SU-DHL-6 (cell line): ENCODE measurements around the gene ISG20L2.

ENCODE experiments used
- H2AFZ ChIP-seq: fragments of 200-600 bp; sonication (generic); 2 replicates; pipeline ENCODE4 v1.6.1; 2014; ENCODE audit warnings: low read depth, mild to moderate bottlenecking, moderate library complexity, mixed read lengths, antibody characterized with exemption, low read length; ENCODE audit not compliant: severe bottlenecking
- H3F3A ChIP-seq: fragments of 200-600 bp; shearing (Covaris generic); 2 replicates; pipeline ENCODE4 v1.6.0; 2016; ENCODE audit warnings: antibody characterized with exemption, mild to moderate bottlenecking; ENCODE audit not compliant: insufficient read depth
- H3K27ac ChIP-seq: fragments of 200-600 bp; sonication (generic); 2 replicates; pipeline ENCODE4 v1.5.1; 2016; ENCODE audit warnings: low read depth, mild to moderate bottlenecking, low read length, moderate library complexity, mixed read lengths
- H3K27me3 ChIP-seq: fragments of 200-600 bp; sonication (generic), shearing (Covaris generic); 2 replicates; pipeline ENCODE4 v1.6.0; 2014; ENCODE audit warnings: mild to moderate bottlenecking, low read length
- H3K36me3 ChIP-seq: fragments of 200-600 bp; sonication (generic); 2 replicates; pipeline ENCODE4 v1.6.1; 2014; ENCODE audit warnings: mild to moderate bottlenecking, low read length, mixed read lengths
- H3K4me2 ChIP-seq: fragments of 300-600, 200-600 bp; shearing (Covaris generic), sonication (generic); 2 replicates; pipeline ENCODE4 v1.6.0; 2014; ENCODE audit warnings: low read length, low read depth, mild to moderate bottlenecking; ENCODE audit not compliant: poor library complexity, severe bottlenecking
- H3K4me3 ChIP-seq: fragments of 200-600 bp; sonication (generic); 2 replicates; pipeline ENCODE4 v1.5.1; 2014; ENCODE audit warnings: antibody characterized with exemption, low read length, mild to moderate bottlenecking, mixed read lengths; ENCODE audit not compliant: insufficient read depth, poor library complexity, severe bottlenecking
- H3K79me2 ChIP-seq: fragments of 200-600 bp; sonication (generic); 2 replicates; pipeline ENCODE4 v1.6.1; 2014; ENCODE audit warnings: mild to moderate bottlenecking, low read length, moderate library complexity; ENCODE audit not compliant: insufficient read depth
- H3K9ac ChIP-seq: fragments of 200-600 bp; sonication (generic); 2 replicates; pipeline ENCODE4 v1.7.0; 2014; ENCODE audit warnings: mild to moderate bottlenecking, low read length
- H3K9me2 ChIP-seq: fragments of 200-600 bp; sonication (generic); replicated peaks from 2 replicates; pipeline ENCODE4 v1.6.1; 2014; ENCODE audit warnings: low read length; ENCODE audit not compliant: insufficient read depth
- H3K9me3 ChIP-seq: fragments of 200-600 bp; sonication (generic); 2 replicates; pipeline ENCODE4 v1.6.1; 2014; ENCODE audit warnings: low read length, mixed read lengths; ENCODE audit not compliant: insufficient read depth
- H4K20me1 ChIP-seq: fragments of 200-600 bp; sonication (generic); 2 replicates; pipeline ENCODE4 v1.6.1; 2014; ENCODE audit warnings: low read depth, mild to moderate bottlenecking, antibody characterized with exemption, low read length, moderate library complexity, mixed read lengths
- EZH2phosphoT487 ChIP-seq: fragments of 200-600 bp; sonication (generic), shearing (Covaris generic); conservative IDR thresholded peaks from 2 replicates; pipeline ENCODE4 v1.6.1; 2018; ENCODE audit warnings: mild to moderate bottlenecking, antibody characterized with exemption, low read length, moderate library complexity, mixed read lengths
- TF ChIP-seq, protein P1 (sequence below): fragments of 200-600 bp; sonication (generic); IDR thresholded peaks from one replicate; pipeline ENCODE4 v1.5.1; 2017; ENCODE audit warnings: antibody characterized with exemption, mild to moderate bottlenecking, low read length, moderate library complexity; ENCODE audit not compliant: insufficient read depth, poor library complexity, severe bottlenecking

ISG20L2 gene

GRCh38 chr1:156676820-156677615, 51.5 kb downstream of the ISG20L2 start, which contains the start of gene NES:
TSS of gene NES (minus strand) at chr1:156677407. CDS start at chr1:156677264, 143 bp downstream.
- no peak within 1 kb of the TSS for H3K4me3 ChIP-seq
- H3K9me3 ChIP-seq = no peaks in the 10 kb centered on the region
- H3K4me2 ChIP-seq = no peak within 1 kb of the TSS
- no peaks in the 10 kb centered on the region for H3K9me2 ChIP-seq
- no peak within 1 kb of the TSS for H2AFZ ChIP-seq
- H3F3A ChIP-seq = no peaks in the 10 kb centered on the region
- H3K79me2 ChIP-seq = no peaks in the 10 kb centered on the region
- no peak within 1 kb of the TSS for H3K9ac ChIP-seq
- no peaks in the 10 kb centered on the region for H3K27me3 ChIP-seq
- H4K20me1 ChIP-seq = no peaks in the 10 kb centered on the region
- TF ChIP-seq EZH2phosphoT487 = no peak
- TF ChIP-seq, protein P1, sequence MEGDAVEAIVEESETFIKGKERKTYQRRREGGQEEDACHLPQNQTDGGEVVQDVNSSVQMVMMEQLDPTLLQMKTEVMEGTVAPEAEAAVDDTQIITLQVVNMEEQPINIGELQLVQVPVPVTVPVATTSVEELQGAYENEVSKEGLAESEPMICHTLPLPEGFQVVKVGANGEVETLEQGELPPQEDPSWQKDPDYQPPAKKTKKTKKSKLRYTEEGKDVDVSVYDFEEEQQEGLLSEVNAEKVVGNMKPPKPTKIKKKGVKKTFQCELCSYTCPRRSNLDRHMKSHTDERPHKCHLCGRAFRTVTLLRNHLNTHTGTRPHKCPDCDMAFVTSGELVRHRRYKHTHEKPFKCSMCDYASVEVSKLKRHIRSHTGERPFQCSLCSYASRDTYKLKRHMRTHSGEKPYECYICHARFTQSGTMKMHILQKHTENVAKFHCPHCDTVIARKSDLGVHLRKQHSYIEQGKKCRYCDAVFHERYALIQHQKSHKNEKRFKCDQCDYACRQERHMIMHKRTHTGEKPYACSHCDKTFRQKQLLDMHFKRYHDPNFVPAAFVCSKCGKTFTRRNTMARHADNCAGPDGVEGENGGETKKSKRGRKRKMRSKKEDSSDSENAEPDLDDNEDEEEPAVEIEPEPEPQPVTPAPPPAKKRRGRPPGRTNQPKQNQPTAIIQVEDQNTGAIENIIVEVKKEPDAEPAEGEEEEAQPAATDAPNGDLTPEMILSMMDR = no peak
- H3K36me3 ChIP-seq = no peaks in the 10 kb centered on the region
- no peak within 1 kb of the TSS for H3K27ac ChIP-seq

GRCh38 chr1:156676114-156676819, 52.3 kb downstream of the ISG20L2 start:
- TF ChIP-seq, protein P1 = no peak
- TF ChIP-seq EZH2phosphoT487 = no peak
- Histone ChIP-seq H3K9me2 (no peaks in the 10 kb centered on the region), H3K36me3 (no peaks in the 10 kb centered on the region), H3K4me2 (no peak overlapping the region), H3K27ac (no peak overlapping the region), H3F3A (no peaks in the 10 kb centered on the region), H3K27me3 (no peaks in the 10 kb centered on the region), H4K20me1 (no peaks in the 10 kb centered on the region), H2AFZ (no peak overlapping the region), H3K4me3 (no peak overlapping the region), H3K9me3 (no peaks in the 10 kb centered on the region), H3K9ac (no peak overlapping the region), H3K79me2 (no peaks in the 10 kb centered on the region)

GRCh38 chr1:156675210-156676113, 53.1 kb downstream of the ISG20L2 start:
- TF ChIP-seq EZH2phosphoT487 = no peak
- TF ChIP-seq, protein P1 = no peak
- Histone ChIP-seq H3K9me3 (no peaks in the 10 kb centered on the region), H3K4me2 (no peak overlapping the region), H3K27me3 (no peaks in the 10 kb centered on the region), H3K4me3 (no peak overlapping the region), H3K9me2 (no peaks in the 10 kb centered on the region), H3F3A (no peaks in the 10 kb centered on the region), H3K79me2 (no peaks in the 10 kb centered on the region), H3K27ac (no peak overlapping the region), H3K9ac (no peak overlapping the region), H4K20me1 (no peaks in the 10 kb centered on the region), H2AFZ (no peak overlapping the region), H3K36me3 (no peaks in the 10 kb centered on the region)
